HepG2 (cell line): ENCODE data around the gene PAPPA. TPM values are rescaled to one million over a fixed set of nuclear protein-coding genes. Genes with fewer than 3 reads are reported as not detected.

Source experiments
- ATAC-seq: fragments of 200-7000 bp; cut with Tn5 transposase; 3 replicates; pipeline ENCODE4 v1.9.1; 2020; ENCODE audit warnings: mild to moderate bottlenecking, moderate library complexity
- BruUV-seq: library from RNA; stranded (reverse); fragments of 400-500 nt; replicated peaks from 2 replicates; lab custom pipeline; 2021; lab: Mats Ljungman, UMichigan
- CTCF ChIA-PET: fragments of 300-600 bp; formaldehyde crosslinking; extraction: SDS; loops from one replicate; lab custom pipeline; 2021; ENCODE audit warnings: low total read pairs, inconsistent platforms, low intra/inter-chr PET ratio; lab: Yijun Ruan, JAX
- POLR2A ChIA-PET: fragments of 350-600 bp; sonication (Branson Sonifier 250); formaldehyde crosslinking; loops from one replicate; lab custom pipeline; 2020; ENCODE audit warnings: antibody characterized with exemption, inconsistent platforms; lab: Yijun Ruan, JAX
- DNase-seq: peaks from one replicate; pipeline ENCODE4 v3.0.0-alpha.2; 2015; ENCODE audit warnings: low spot score
- FAIRE-seq: peaks from 3 replicates; lab custom pipeline; 2011; peaks lifted over from hg19 to GRCh38; lab: Jason Lieb, UNC
- H2AFZ ChIP-seq: one replicate; pipeline ENCODE4 v1.6.1; 2011; ENCODE audit warnings: low read length, inconsistent platforms
- H3K27ac ChIP-seq: fragments of 300-600 bp; 3 replicates; pipeline ENCODE4 v1.8.0; 2011; ENCODE audit warnings: mixed run types, mild to moderate bottlenecking, mixed read lengths, low read length, inconsistent platforms; ENCODE audit not compliant: insufficient read depth; ENCODE audit errors: extremely low read length
- H3K27me3 ChIP-seq, 2 experiments: fragments of 200-600 bp in 1 of 2; 2 replicates in 1 of 2; 3 replicates in 1 of 2; pipeline versions ENCODE4 v1.6.0 to v1.8.0; 2011; ENCODE audit warnings: low read length in 2 of 2, mild to moderate bottlenecking in 2 of 2, moderate library complexity in 2 of 2, inconsistent platforms in 1 of 2; ENCODE audit not compliant: insufficient read depth in 2 of 2, control insufficient read depth in 1 of 2
- H3K36me3 ChIP-seq, 2 experiments: fragments of 200-600 bp in 1 of 2; replicated peaks in 1 of 2; 2 replicates in 1 of 2; 3 replicates in 1 of 2; pipeline versions ENCODE4 v1.5.1 to v1.8.0; 2011; ENCODE audit warnings: low read length in 2 of 2, inconsistent platforms in 1 of 2; ENCODE audit not compliant: insufficient read depth in 2 of 2, control insufficient read depth in 1 of 2
- H3K4me1 ChIP-seq: 2 replicates; pipeline ENCODE4 v1.5.1; 2012; ENCODE audit warnings: low read length, inconsistent platforms; ENCODE audit not compliant: insufficient read depth
- H3K4me2 ChIP-seq: 2 replicates; pipeline ENCODE4 v1.6.0; 2011; ENCODE audit warnings: low read depth, low read length, inconsistent platforms
- H3K4me3 ChIP-seq, 3 experiments: fragments of 200-600 bp in 1 of 3; sonication (generic), shearing (Covaris generic) in 1 of 3; replicated peaks in 1 of 3; 2 replicates each; pipeline ENCODE4 v1.5.1; 2011 to 2016; ENCODE audit warnings: low read length in 3 of 3, inconsistent platforms in 2 of 3, low read depth in 2 of 3, mild to moderate bottlenecking in 2 of 3, control low read depth in 1 of 3, mixed read lengths in 1 of 3; ENCODE audit not compliant: insufficient read depth in 1 of 3
- H3K79me2 ChIP-seq: one replicate; pipeline ENCODE4 v1.6.1; 2011; ENCODE audit warnings: low read length, inconsistent platforms; ENCODE audit not compliant: insufficient read depth
- H3K9ac ChIP-seq: 2 replicates; pipeline ENCODE4 v1.6.0; 2011; ENCODE audit warnings: mild to moderate bottlenecking, low read depth, low read length, inconsistent platforms; ENCODE audit not compliant: insufficient read depth
- H3K9me3 ChIP-seq: 2 replicates; pipeline ENCODE4 v1.5.1; 2012; ENCODE audit warnings: mild to moderate bottlenecking, low read length
- H4K20me1 ChIP-seq: 2 replicates; pipeline ENCODE4 v1.6.0; 2011; ENCODE audit warnings: inconsistent platforms, mild to moderate bottlenecking, low read length, moderate library complexity; ENCODE audit not compliant: insufficient read depth
- AKAP8 ChIP-seq: sonication (generic); formaldehyde crosslinking; IDR thresholded peaks from 2 replicates; pipeline ENCODE4 v1.5.1; 2020; ENCODE audit warnings: mild to moderate bottlenecking, missing genetic modification reagents
- NFYB ChIP-seq: sonication (generic); formaldehyde crosslinking; IDR thresholded peaks from 2 replicates; pipeline ENCODE4 v1.4.0; 2020; ENCODE audit warnings: missing genetic modification reagents
- SOX13 ChIP-seq, 3 experiments: fragments of 450-650 bp in 1 of 3; sonication (generic) in 1 of 3; formaldehyde crosslinking in 1 of 3; IDR thresholded peaks in 2 of 3; conservative IDR thresholded peaks in 1 of 3; 2 replicates each; pipeline versions ENCODE4 v1.5.0 to v1.6.1; 2016 to 2020; ENCODE audit warnings: antibody characterized with exemption in 1 of 3, mild to moderate bottlenecking in 1 of 3, missing compliant biosample characterization in 1 of 3, missing genetic modification reagents in 1 of 3, moderate library complexity in 1 of 3
- WGBS: methylation state at CpG from one replicate; pipeline ENCODE4 v1.1.6; 2017; ENCODE audit warnings: low lambda C conversion rate; 5-methylcytosine and 5-hydroxymethylcytosine counted together
- in situ Hi-C: cut with HindIII; loops from 2 replicates; pipeline ENCODE4 v1.10.0; 2017; ENCODE audit warnings: low pct_unique_long_range_greater_than_20kb; ENCODE audit not compliant: extremely low pct_ligation_motif_present
- intact Hi-C: fragments of 100-400 bp; cut with micrococcal nuclease; formaldehyde crosslinking; loops from one replicate; pipeline ENCODE4 v1.10.0; 2022; ENCODE audit not compliant: unreplicated experiment
- polyA plus RNA-seq, 8 experiments: library from polyadenylated mRNA; depleted of rRNA in 3 of 8; stranded (reverse) in 7 of 8; unstranded in 1 of 8; fragments of >200 nt; fragmentation: Illumina TruSeq in 4 of 8; extraction: Trizol in 4 of 8; gene quantifications; 2 replicates each; pipeline versions ENCODE4 v1.2.1 to v1.2.3, GENCODE V29; 2011 to 2016; ENCODE audit warnings: low read depth in 4 of 8, missing spikeins in 1 of 8, mixed read lengths in 1 of 8; ENCODE audit not compliant: insufficient read depth in 1 of 8
- total RNA-seq, 5 experiments: library from RNA; depleted of rRNA; stranded (reverse); fragments of >200 nt; fragmentation: Illumina TruSeq; extraction: Trizol; gene quantifications; 2 replicates each; pipeline ENCODE4 v1.2.3, GENCODE V29; 2016; ENCODE audit warnings: low read depth in 1 of 5
- TF ChIP-seq, protein P1 (sequence below): IDR thresholded peaks from 2 replicates; pipeline ENCODE4 v1.6.1; 2016; ENCODE audit warnings: mild to moderate bottlenecking
- TF ChIP-seq, protein P2 (sequence below): sonication (generic); formaldehyde crosslinking; IDR thresholded peaks from 2 replicates; pipeline ENCODE4 v1.8.1; 2023; ENCODE audit warnings: mild to moderate bottlenecking, inconsistent platforms, moderate library complexity, missing genetic modification reagents, borderline replicate concordance
- TF ChIP-seq, protein P3 (sequence below): sonication (generic); formaldehyde crosslinking; IDR thresholded peaks from 2 replicates; pipeline ENCODE4 v1.8.0; 2022; ENCODE audit warnings: mild to moderate bottlenecking, missing genetic modification reagents, moderate library complexity
- TF ChIP-seq, protein P4 (sequence below): fragments of 450-650 bp; IDR thresholded peaks from 2 replicates; pipeline ENCODE4 v1.6.1; 2017; ENCODE audit warnings: mild to moderate bottlenecking
- TF ChIP-seq, protein P5 (sequence below): sonication (generic); formaldehyde crosslinking; IDR thresholded peaks from 2 replicates; pipeline ENCODE4 v1.4.0; 2020; ENCODE audit warnings: missing genetic modification reagents

The PAPPA gene
- total and polyA plus RNA-seq, 2 of the 13 experiments (the other 11 are each of a cell fraction or from before 2014, with no cell fraction given), result 0.09 to 0.11 TPM

DNA sequence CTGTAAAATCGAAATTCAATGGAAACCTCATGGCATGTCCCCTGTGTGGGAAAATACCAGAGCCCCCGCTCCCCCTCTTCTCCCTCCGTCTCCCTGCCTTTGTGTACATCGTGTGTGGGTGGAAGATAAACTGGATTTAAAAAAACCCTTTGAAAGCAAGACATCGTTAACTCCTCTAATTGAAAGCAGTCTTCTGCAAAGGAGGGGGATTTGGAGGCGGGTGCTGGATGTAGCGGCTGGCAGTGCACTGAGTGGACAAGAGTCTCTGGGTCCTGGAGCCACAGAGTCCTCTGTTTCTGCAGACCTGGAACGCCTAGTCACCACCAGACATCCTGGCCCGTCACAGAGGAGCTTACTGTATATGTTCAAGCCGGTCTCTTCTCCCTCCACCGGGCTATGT lies 169.4 kb downstream of the PAPPA start:
- no peaks in the 10 kb centered on the region for H4K20me1 ChIP-seq
- peak; percentile 53; the same call in 2 of the 3 replicates for ATAC-seq
- POLR2A ChIA-PET, result no interaction called here
- H3K79me2 ChIP-seq, result no peaks in the 10 kb centered on the region
- no peaks in the 10 kb centered on the region for H3K9me3 ChIP-seq
- FAIRE-seq, result no peak
- peaks cover 16% of the 10 kb centered on the region for H3K4me1 ChIP-seq
- H3K27me3 ChIP-seq, result peaks cover 1 to 32% of the 10 kb centered on the region in 2 experiments; a peak in 4 of 5 replicates
- H3K9ac ChIP-seq, result no peak overlapping the region
- DNase-seq, result no peak
- no peak overlapping the region for H3K4me3 ChIP-seq
- in situ Hi-C loops (no loop called here), intact Hi-C loops (no loop called here)
- no peak for TF ChIP-seq AKAP8 (CRISPR knock-in tag)
- TF ChIP-seq NFYB (CRISPR knock-in tag), result no peak
- TF ChIP-seq, protein P1, sequence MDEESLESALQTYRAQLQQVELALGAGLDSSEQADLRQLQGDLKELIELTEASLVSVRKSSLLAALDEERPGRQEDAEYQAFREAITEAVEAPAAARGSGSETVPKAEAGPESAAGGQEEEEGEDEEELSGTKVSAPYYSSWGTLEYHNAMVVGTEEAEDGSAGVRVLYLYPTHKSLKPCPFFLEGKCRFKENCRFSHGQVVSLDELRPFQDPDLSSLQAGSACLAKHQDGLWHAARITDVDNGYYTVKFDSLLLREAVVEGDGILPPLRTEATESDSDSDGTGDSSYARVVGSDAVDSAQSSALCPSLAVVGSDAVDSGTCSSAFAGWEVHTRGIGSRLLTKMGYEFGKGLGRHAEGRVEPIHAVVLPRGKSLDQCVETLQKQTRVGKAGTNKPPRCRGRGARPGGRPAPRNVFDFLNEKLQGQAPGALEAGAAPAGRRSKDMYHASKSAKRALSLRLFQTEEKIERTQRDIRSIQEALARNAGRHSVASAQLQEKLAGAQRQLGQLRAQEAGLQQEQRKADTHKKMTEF (CRISPR knock-in tag), result no peak
- TF ChIP-seq, protein P2, sequence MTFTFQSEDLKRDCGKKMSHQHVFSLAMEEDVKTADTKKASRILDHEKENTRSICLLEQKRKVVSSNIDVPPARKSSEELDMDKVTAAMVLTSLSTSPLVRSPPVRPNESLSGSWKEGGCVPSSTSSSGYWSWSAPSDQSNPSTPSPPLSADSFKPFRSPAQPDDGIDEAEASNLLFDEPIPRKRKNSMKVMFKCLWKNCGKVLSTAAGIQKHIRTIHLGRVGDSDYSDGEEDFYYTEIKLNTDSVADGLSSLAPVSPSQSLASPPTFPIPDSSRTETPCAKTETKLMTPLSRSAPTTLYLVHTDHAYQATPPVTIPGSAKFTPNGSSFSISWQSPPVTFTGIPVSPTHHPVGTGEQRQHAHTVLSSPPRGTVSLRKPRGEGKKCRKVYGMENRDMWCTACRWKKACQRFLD (CRISPR knock-in tag), result no peak
- TF ChIP-seq, protein P3, sequence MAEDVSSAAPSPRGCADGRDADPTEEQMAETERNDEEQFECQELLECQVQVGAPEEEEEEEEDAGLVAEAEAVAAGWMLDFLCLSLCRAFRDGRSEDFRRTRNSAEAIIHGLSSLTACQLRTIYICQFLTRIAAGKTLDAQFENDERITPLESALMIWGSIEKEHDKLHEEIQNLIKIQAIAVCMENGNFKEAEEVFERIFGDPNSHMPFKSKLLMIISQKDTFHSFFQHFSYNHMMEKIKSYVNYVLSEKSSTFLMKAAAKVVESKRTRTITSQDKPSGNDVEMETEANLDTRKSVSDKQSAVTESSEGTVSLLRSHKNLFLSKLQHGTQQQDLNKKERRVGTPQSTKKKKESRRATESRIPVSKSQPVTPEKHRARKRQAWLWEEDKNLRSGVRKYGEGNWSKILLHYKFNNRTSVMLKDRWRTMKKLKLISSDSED, result no peak
- TF ChIP-seq, protein P4, sequence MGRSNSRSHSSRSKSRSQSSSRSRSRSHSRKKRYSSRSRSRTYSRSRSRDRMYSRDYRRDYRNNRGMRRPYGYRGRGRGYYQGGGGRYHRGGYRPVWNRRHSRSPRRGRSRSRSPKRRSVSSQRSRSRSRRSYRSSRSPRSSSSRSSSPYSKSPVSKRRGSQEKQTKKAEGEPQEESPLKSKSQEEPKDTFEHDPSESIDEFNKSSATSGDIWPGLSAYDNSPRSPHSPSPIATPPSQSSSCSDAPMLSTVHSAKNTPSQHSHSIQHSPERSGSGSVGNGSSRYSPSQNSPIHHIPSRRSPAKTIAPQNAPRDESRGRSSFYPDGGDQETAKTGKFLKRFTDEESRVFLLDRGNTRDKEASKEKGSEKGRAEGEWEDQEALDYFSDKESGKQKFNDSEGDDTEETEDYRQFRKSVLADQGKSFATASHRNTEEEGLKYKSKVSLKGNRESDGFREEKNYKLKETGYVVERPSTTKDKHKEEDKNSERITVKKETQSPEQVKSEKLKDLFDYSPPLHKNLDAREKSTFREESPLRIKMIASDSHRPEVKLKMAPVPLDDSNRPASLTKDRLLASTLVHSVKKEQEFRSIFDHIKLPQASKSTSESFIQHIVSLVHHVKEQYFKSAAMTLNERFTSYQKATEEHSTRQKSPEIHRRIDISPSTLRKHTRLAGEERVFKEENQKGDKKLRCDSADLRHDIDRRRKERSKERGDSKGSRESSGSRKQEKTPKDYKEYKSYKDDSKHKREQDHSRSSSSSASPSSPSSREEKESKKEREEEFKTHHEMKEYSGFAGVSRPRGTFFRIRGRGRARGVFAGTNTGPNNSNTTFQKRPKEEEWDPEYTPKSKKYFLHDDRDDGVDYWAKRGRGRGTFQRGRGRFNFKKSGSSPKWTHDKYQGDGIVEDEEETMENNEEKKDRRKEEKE, result no peak
- TF ChIP-seq, protein P5, sequence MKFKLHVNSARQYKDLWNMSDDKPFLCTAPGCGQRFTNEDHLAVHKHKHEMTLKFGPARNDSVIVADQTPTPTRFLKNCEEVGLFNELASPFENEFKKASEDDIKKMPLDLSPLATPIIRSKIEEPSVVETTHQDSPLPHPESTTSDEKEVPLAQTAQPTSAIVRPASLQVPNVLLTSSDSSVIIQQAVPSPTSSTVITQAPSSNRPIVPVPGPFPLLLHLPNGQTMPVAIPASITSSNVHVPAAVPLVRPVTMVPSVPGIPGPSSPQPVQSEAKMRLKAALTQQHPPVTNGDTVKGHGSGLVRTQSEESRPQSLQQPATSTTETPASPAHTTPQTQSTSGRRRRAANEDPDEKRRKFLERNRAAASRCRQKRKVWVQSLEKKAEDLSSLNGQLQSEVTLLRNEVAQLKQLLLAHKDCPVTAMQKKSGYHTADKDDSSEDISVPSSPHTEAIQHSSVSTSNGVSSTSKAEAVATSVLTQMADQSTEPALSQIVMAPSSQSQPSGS (CRISPR knock-in tag), result no peak
- no peak for TF ChIP-seq SOX13 (IDR thresholded peaks at IDR 0.05)
- TF ChIP-seq SOX13 (CRISPR knock-in tag; conservative IDR thresholded peaks at IDR 0.05 in 1 of 2, IDR thresholded peaks at IDR 0.05 in 1 of 2), result no peak
- H3K36me3 ChIP-seq, result no peaks in the 10 kb centered on the region
- CTCF ChIA-PET, result no interaction called here
- H2AFZ ChIP-seq, result no peak overlapping the region
- 5% methylated on average over 11 of the region's 11 CpGs for WGBS
- H3K27ac ChIP-seq, result no peak overlapping the region
- H3K4me2 ChIP-seq, result no peak overlapping the region
- BruUV-seq, result no TSS peak
